GM23248 (cell line): ENCODE data around the gene ANXA6. TPM values are rescaled to one million over a fixed set of nuclear protein-coding genes. Genes with fewer than 3 reads are reported as not detected.

Experiments used
- DNase-seq: peaks from one replicate; pipeline ENCODE4 v3.0.0-alpha.2; 2015
- H2AFZ ChIP-seq: fragments of 200-600 bp; sonication (generic); 2 replicates; pipeline ENCODE4 v1.6.1; 2016; ENCODE audit warnings: antibody characterized with exemption
- H3F3A ChIP-seq: fragments of 200-600 bp; sonication (generic); 2 replicates; pipeline ENCODE4 v1.6.1; 2016; ENCODE audit warnings: mild to moderate bottlenecking, antibody characterized with exemption, mixed run types; ENCODE audit not compliant: insufficient read depth
- H3K27ac ChIP-seq: fragments of 200-600 bp; sonication (generic); 2 replicates; pipeline ENCODE4 v1.5.1; 2016; ENCODE audit warnings: mild to moderate bottlenecking
- H3K27me3 ChIP-seq: fragments of 200-600 bp; sonication (generic); replicated peaks from 2 replicates; pipeline ENCODE4 v1.6.1; 2016; ENCODE audit warnings: mild to moderate bottlenecking; ENCODE audit not compliant: insufficient read depth
- H3K36me3 ChIP-seq: fragments of 200-600 bp; sonication (generic); 2 replicates; pipeline ENCODE4 v1.6.1; 2016; ENCODE audit warnings: low read depth, mild to moderate bottlenecking
- H3K4me1 ChIP-seq: fragments of 200-600 bp; sonication (generic); 2 replicates; pipeline ENCODE4 v1.6.1; 2016; ENCODE audit warnings: mild to moderate bottlenecking; ENCODE audit not compliant: insufficient read depth
- H3K4me2 ChIP-seq: fragments of 200-600 bp; sonication (generic); one replicate; pipeline ENCODE4 v1.6.1; 2016; ENCODE audit warnings: mild to moderate bottlenecking; ENCODE audit not compliant: unreplicated experiment
- H3K4me3 ChIP-seq: fragments of 200-600 bp; sonication (generic); 2 replicates; pipeline ENCODE4 v1.5.1; 2016; ENCODE audit warnings: mild to moderate bottlenecking
- H3K79me2 ChIP-seq: fragments of 200-600 bp; sonication (generic); 2 replicates; pipeline ENCODE4 v1.6.1; 2016; ENCODE audit warnings: mild to moderate bottlenecking; ENCODE audit not compliant: insufficient read depth
- H3K9ac ChIP-seq: fragments of 200-600 bp; sonication (generic); 2 replicates; pipeline ENCODE4 v1.6.1; 2016; ENCODE audit warnings: mild to moderate bottlenecking
- H3K9me2 ChIP-seq: fragments of 200-600 bp; sonication (generic); 2 replicates; pipeline ENCODE4 v1.6.1; 2016; ENCODE audit warnings: mixed run types, mild to moderate bottlenecking, moderate library complexity; ENCODE audit not compliant: insufficient read depth
- H3K9me3 ChIP-seq: fragments of 200-600 bp; sonication (generic); one replicate; pipeline ENCODE4 v1.6.1; 2017; ENCODE audit warnings: low read depth
- H4K20me1 ChIP-seq: fragments of 200-600 bp; sonication (generic); 2 replicates; pipeline ENCODE4 v1.6.0; 2016; ENCODE audit not compliant: insufficient read depth
- EZH2 ChIP-seq: fragments of 200-600 bp; sonication (generic); IDR thresholded peaks from 2 replicates; pipeline ENCODE4 v1.6.1; 2018; ENCODE audit warnings: antibody characterized with exemption, mild to moderate bottlenecking; ENCODE audit not compliant: insufficient read depth, poor library complexity, severe bottlenecking
- EZH2phosphoT487 ChIP-seq: fragments of 200-600 bp; sonication (generic); IDR thresholded peaks from 2 replicates; pipeline ENCODE4 v1.6.1; 2018; ENCODE audit warnings: antibody characterized with exemption, moderate library complexity, mild to moderate bottlenecking, low read depth; ENCODE audit not compliant: insufficient read depth
- WGBS, 2 experiments: methylation state at CpG; one replicate each; pipeline ENCODE4 v1.1.6; 2015 to 2017; ENCODE audit warnings: low lambda C conversion rate in 2 of 2, low coverage in 1 of 2; ENCODE audit errors: missing lambda C conversion rate in 2 of 2; 5-methylcytosine and 5-hydroxymethylcytosine counted together
- in situ Hi-C: fragments of 300-500 bp; cut with MboI; formaldehyde crosslinking; loops from 2 replicates; pipeline ENCODE4 v1.15.0; 2020
- polyA plus RNA-seq: library from polyadenylated mRNA; unstranded; fragments of >200 nt; fragmentation: Nextera tagmentation; extraction: Ambion mirVana; gene quantifications from 2 replicates; pipeline ENCODE4 v1.2.1, GENCODE V29; 2016
- total RNA-seq: library from RNA; depleted of rRNA; stranded (reverse); fragments of >200 nt; shearing (Covaris generic); gene quantifications from 2 replicates; pipeline ENCODE4 v1.2.3, GENCODE V29; 2014

Gene ANXA6
- total and polyA plus RNA-seq, 2 experiments from 2014 or later = 183 to 409 TPM

DNA sequence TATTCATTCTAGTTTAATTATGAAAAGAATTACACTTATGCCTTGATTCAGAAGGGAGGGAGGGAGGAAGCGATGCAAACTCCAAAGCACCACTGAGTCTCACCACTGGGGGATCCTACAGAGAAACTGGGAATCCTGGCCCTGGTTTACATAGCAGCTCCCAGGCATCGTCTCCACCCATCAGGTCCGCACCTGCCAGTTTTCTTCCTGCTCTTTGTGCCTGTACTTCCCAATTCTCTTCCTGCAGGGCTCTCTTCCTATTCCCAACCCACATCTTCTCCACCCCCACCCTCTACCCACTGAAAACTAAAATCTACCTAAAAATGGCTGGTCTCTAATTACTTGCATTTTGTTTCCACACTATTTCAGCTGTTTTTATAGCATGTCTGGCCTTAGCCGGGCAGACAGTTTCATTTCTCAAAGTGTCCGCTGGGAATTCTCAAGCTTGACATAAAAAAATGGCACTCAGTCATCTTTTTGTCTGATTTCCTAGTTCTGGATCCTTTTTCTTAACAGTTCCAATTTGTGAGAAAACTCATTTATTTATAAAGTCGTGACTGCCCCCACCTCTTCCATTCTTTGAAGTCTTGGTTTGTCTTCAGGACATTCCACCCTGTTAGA is 75.2 kb downstream of the ANXA6 start:
- H3F3A ChIP-seq = peaks cover 19% of the 10 kb centered on the region
- H3K79me2 ChIP-seq = peaks cover 39% of the 10 kb centered on the region
- no peak overlapping the region for H2AFZ ChIP-seq
- no peaks in the 10 kb centered on the region for H3K36me3 ChIP-seq
- in situ Hi-C loops = no loop called here
- peak; percentile 59 for DNase-seq
- no peaks in the 10 kb centered on the region for H4K20me1 ChIP-seq
- H3K27me3 ChIP-seq = no peaks in the 10 kb centered on the region
- no peaks in the 10 kb centered on the region for H3K9me3 ChIP-seq
- H3K9me2 ChIP-seq = no peaks in the 10 kb centered on the region
- no peak overlapping the region; the same call in 1 of the 2 replicates for H3K9ac ChIP-seq
- peaks cover 17% of the 10 kb centered on the region for H3K4me1 ChIP-seq
- no peak overlapping the region for H3K27ac ChIP-seq
- peak overlapping the region; percentile 90 for H3K4me2 ChIP-seq
- peak overlapping the region; percentile 84; the same call in 1 of the 2 replicates for H3K4me3 ChIP-seq
- TF ChIP-seq EZH2 = no peak
- no peak for TF ChIP-seq EZH2phosphoT487
- WGBS, 2 experiments = 80% methylated on average over 6 of the region's 6 CpGs

GRCh38 chr5:151081431-151082281 is 75.9 kb downstream of the ANXA6 start:
- no peak for TF ChIP-seq EZH2

GRCh38 chr5:151080613-151081430 is 76.8 kb downstream of the ANXA6 start, which contains the start of gene TNIP1:
TSS of gene TNIP1 (minus strand) at chr5:151081034. CDS start at chr5:151065095, 15,939 bp downstream.
- H3K9ac ChIP-seq = peak within 1 kb of the TSS; percentile 95
- in situ Hi-C loops = no loop called here
- peaks cover 29% of the 10 kb centered on the region for H3K4me1 ChIP-seq
- H3K79me2 ChIP-seq = peaks cover 53% of the 10 kb centered on the region
- H3K9me3 ChIP-seq = no peaks in the 10 kb centered on the region
- no peak for TF ChIP-seq EZH2phosphoT487
- TF ChIP-seq EZH2 = no peak
- no peaks in the 10 kb centered on the region for H4K20me1 ChIP-seq
- H3K4me2 ChIP-seq = peak within 1 kb of the TSS; percentile 99
- H3K9me2 ChIP-seq = no peaks in the 10 kb centered on the region
- peak within 1 kb of the TSS; percentile 71 for H2AFZ ChIP-seq
- H3F3A ChIP-seq = peaks cover 23% of the 10 kb centered on the region
- H3K27ac ChIP-seq = peak within 1 kb of the TSS; percentile 89
- H3K36me3 ChIP-seq = no peaks in the 10 kb centered on the region
- peak within 1 kb of the TSS; percentile 84 for H3K4me3 ChIP-seq
- DNase-seq = peak; percentile 91
- no peaks in the 10 kb centered on the region for H3K27me3 ChIP-seq
- 0 to 1% methylated on average over 55 to 67 of the region's 86 CpGs for WGBS, 2 experiments

More at GRCh38 chr5:151081431-151082281, 75.9 kb downstream of the ANXA6 start:
- Histone ChIP-seq H3K27ac (peak overlapping the region; percentile 89), H3K4me1 (peaks cover 21% of the 10 kb centered on the region), H4K20me1 (no peaks in the 10 kb centered on the region), H3K9me3 (no peaks in the 10 kb centered on the region), H3K27me3 (no peaks in the 10 kb centered on the region), H3K9me2 (no peaks in the 10 kb centered on the region), H3K9ac (peak overlapping the region; percentile 95), H3K36me3 (no peaks in the 10 kb centered on the region), H3K79me2 (peaks cover 47% of the 10 kb centered on the region), H3F3A (peaks cover 21% of the 10 kb centered on the region), H3K4me3 (peak overlapping the region; percentile 84), H3K4me2 (peak overlapping the region; percentile 90), H2AFZ (peak overlapping the region; percentile 71)
- DNase-seq = peak; percentile 65
- WGBS, 2 experiments = 21 to 23% methylated on average over 15 of the region's 15 CpGs
- in situ Hi-C loops = no loop called here

- Histone ChIP-seq H2AFZ (peak overlapping the region; percentile 71), H3K4me3 (peak overlapping the region; percentile 84), H3K79me2 (peaks cover 60% of the 10 kb centered on the region), H3K9me3 (no peaks in the 10 kb centered on the region), H3K36me3 (no peaks in the 10 kb centered on the region), H3K9ac (peak overlapping the region; percentile 95), H3K4me2 (peak overlapping the region; percentile 99), H3K9me2 (no peaks in the 10 kb centered on the region), H3K4me1 (peaks cover 37% of the 10 kb centered on the region), H3K27me3 (no peaks in the 10 kb centered on the region), H3F3A (peaks cover 29% of the 10 kb centered on the region), H4K20me1 (no peaks in the 10 kb centered on the region), H3K27ac (peak overlapping the region; percentile 89)
- in situ Hi-C loops = no loop called here
- TF ChIP-seq EZH2phosphoT487 (no peak), EZH2 (no peak)
- 2% methylated on average over 21 of the region's 21 CpGs for WGBS, 2 experiments
- DNase-seq = peak; percentile 83
These were observed 77.6 kb downstream of the ANXA6 start for GRCh38 chr5:151079838-151080612.
